Ectodermal cell (in vitro differentiated cells): ENCODE data around the gene CEACAM7.

Experiments
- H3K27ac ChIP-seq: 2 replicates; pipeline ENCODE4 v1.7.0; 2013; ENCODE audit warnings: mild to moderate bottlenecking, low read depth, low read length; ENCODE audit not compliant: insufficient read depth, poor library complexity, severe bottlenecking
- H3K27me3 ChIP-seq: 2 replicates; pipeline ENCODE4 v1.7.0; 2013; ENCODE audit warnings: mild to moderate bottlenecking, low read length; ENCODE audit not compliant: insufficient read depth, control insufficient read depth, poor library complexity, severe bottlenecking
- H3K36me3 ChIP-seq: one replicate; pipeline ENCODE4 v1.7.0; 2013; ENCODE audit warnings: low read length; ENCODE audit not compliant: control insufficient read depth, insufficient read depth
- H3K4me1 ChIP-seq: one replicate; pipeline ENCODE4 v1.7.0; 2013; ENCODE audit warnings: low read length; ENCODE audit not compliant: control insufficient read depth, insufficient read depth
- H3K4me3 ChIP-seq: 2 replicates; pipeline ENCODE4 v1.7.0; 2013; ENCODE audit warnings: low read depth, low read length, control low read depth; ENCODE audit not compliant: insufficient read depth
- H3K9me3 ChIP-seq: 2 replicates; pipeline ENCODE4 v1.7.0; 2013; ENCODE audit warnings: mild to moderate bottlenecking, low read length, moderate library complexity; ENCODE audit not compliant: control insufficient read depth
- WGBS, 2 experiments: methylation state at CpG; one replicate each; pipeline ENCODE4 v1.1.7; 2013; ENCODE audit warnings: missing lambda C conversion rate in 2 of 2; 5-methylcytosine and 5-hydroxymethylcytosine counted together

The CEACAM7 gene

DNA sequence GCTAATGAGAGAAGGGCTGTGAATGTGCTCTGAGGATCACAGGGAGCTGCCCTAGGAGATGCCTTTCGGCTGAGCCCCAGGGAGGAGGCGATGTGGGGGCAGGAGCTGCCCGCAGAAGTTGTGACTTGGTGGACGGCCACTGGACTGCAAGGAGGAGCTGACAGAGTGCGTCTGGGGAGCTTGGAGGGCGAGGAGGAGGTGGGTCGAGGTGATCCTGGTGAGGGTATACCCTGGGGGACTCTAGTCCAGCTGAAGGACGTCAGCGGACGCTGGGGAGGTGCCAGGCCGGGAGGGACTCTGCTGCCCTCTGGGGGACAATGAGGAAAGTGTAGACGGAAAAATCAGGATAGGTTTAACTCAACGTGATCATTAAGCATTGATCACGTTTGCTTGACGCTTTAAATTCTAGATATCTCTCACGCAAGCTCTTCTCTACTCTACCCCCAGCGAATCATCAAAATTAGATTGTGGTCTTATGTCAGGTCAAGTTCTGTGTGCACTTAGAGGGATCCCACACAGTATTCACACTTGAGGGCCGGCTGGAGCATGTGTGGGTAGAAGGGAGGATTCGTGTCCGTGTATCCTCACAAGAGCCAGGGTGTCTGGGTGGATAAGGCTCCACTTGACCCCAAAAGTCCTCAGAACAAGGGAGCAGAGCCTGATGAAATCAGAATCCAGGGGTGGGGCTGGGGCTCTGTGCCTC, 3.3 kb upstream of the CEACAM7 start:
- no peak overlapping the region for H3K4me3 ChIP-seq
- WGBS, 2 experiments = 37 to 39% methylated on average over 20 of the region's 20 CpGs
- H3K9me3 ChIP-seq = no peaks in the 10 kb centered on the region
- H3K27ac ChIP-seq = no peak overlapping the region
- H3K36me3 ChIP-seq = no peaks in the 10 kb centered on the region
- H3K4me1 ChIP-seq = no peaks in the 10 kb centered on the region
- H3K27me3 ChIP-seq = peaks cover 5% of the 10 kb centered on the region

- H3K4me1 ChIP-seq = no peaks in the 10 kb centered on the region
- 81 to 89% methylated on average over 3 of the region's 3 CpGs for WGBS, 2 experiments
- peaks cover 5% of the 10 kb centered on the region for H3K27me3 ChIP-seq
- H3K4me3 ChIP-seq = no peak overlapping the region
- H3K27ac ChIP-seq = no peak overlapping the region
- no peaks in the 10 kb centered on the region for H3K36me3 ChIP-seq
- no peaks in the 10 kb centered on the region for H3K9me3 ChIP-seq
These were observed 2.7 kb upstream of the CEACAM7 start for GRCh38 chr19:41690801-41691065.

DNA sequence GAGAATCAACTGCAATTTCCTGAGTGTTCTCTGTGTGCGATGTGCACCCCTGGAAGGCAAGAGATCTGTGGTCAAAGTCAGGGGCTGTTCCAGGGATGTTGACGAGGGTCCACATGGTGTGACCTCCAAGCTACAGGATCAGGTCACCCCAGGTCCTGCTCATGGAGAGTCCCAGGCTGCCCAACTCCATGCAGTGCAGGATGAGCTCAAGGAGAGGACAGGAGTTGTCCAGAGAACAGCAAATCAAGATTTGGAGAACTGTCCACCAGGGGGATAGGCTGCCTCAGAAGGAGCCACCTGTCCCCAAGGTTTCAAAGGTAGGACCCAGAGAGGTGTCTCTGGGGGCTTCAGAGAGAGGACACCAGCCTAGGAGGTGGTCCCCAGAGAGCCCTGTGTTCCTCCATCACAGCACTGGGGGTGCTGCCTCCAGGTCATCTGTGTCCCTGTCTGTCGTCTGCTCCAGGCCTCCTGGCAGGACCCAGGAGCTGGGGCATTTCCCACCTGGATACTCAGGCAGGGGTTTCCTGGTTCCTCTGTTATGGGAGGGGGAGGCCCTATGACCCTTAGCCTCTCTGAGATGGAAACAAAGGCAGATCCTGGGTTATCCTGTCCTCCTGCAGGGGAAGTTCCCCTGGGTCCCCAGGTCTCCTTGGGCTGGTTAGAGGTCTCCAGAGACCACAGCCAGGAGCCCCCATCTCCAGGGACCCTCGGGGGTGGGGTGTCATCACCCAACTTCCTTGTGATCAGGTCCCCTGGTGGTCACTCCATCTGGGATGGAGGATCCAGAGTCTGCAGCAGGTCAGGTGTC, 2.1 kb upstream of the CEACAM7 start:
- no peaks in the 10 kb centered on the region for H3K9me3 ChIP-seq
- no peaks in the 10 kb centered on the region for H3K36me3 ChIP-seq
- WGBS, 2 experiments = 75 to 78% methylated on average over 4 of the region's 4 CpGs
- H3K27me3 ChIP-seq = peaks cover 5% of the 10 kb centered on the region
- no peaks in the 10 kb centered on the region for H3K4me1 ChIP-seq
- no peak overlapping the region for H3K4me3 ChIP-seq
- no peak overlapping the region for H3K27ac ChIP-seq

DNA sequence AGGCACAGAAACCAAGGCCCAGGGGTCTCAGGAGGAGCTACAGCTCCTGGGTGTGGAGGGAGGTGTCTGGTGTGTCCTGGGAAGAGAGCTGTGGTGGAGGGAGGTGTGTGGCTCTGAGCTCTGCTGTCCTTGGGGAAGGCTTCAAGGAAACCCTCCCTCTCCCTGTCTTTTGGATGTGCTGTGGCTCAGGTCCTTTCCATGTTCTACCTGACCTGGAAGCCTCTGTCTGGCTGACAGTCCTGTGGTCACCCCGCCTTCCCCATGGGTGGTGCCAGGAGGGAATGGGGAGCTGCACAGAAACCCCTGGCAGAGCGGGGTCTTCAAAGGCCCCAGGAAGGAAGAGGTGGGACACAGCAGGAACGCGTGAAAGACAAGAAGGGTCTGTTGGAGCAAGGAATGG, 617 bp upstream of the CEACAM7 start:
- Histone ChIP-seq H3K9me3 (no peaks in the 10 kb centered on the region), H3K4me1 (no peaks in the 10 kb centered on the region), H3K27me3 (peaks cover 5% of the 10 kb centered on the region), H3K4me3 (no peak overlapping the region), H3K36me3 (no peaks in the 10 kb centered on the region), H3K27ac (no peak overlapping the region)
- 77 to 78% methylated on average over 4 of the region's 4 CpGs for WGBS, 2 experiments

DNA sequence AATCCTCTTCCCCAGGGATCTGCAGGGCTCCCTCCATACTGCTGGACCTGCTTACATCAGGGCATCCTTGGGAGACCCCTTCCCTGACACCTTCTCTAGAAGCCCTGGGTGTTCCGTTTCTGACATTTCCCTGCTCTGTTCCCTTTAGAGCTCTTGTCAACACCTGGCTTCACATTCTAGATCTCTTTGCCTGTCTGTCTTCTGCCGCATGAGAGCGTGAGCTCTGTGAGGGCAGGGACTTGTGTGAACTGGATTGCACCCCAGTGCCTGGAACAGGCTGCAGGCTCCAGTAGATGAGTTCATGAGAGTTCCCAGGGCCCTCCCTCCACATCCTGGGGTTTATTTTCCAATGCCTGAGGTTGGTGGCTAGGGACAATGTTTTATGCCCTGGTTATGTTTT, 651 bp downstream of the CEACAM7 start:
- 85 to 89% methylated on average over 3 of the region's 3 CpGs for WGBS, 2 experiments
- peaks cover 5% of the 10 kb centered on the region for H3K27me3 ChIP-seq
- no peak overlapping the region for H3K27ac ChIP-seq
- no peaks in the 10 kb centered on the region for H3K4me1 ChIP-seq
- no peaks in the 10 kb centered on the region for H3K9me3 ChIP-seq
- H3K36me3 ChIP-seq = no peaks in the 10 kb centered on the region
- H3K4me3 ChIP-seq = no peak overlapping the region

DNA sequence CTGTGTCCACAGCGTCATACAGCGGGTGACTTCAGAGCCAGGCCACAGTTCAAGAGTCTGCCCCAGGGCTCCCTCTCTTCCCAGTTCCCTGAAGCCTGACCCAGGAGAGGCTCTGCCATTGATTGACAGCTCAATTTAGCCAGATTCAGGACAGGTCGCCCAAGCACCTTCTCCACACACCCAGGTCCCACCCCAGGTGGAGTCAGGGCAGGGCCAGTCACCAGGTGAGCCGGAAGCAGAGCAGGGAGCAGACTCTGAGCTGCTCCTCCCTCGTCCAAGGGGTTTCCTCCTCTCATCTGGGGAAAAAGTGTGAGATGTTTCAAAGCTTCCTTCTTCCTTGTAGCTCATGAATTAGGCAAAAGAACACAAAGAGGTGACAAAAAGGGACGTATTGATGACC, 5.6 kb downstream of the CEACAM7 start:
- Histone ChIP-seq H3K9me3 (no peaks in the 10 kb centered on the region), H3K27me3 (no peaks in the 10 kb centered on the region), H3K4me3 (no peak overlapping the region), H3K4me1 (no peaks in the 10 kb centered on the region), H3K36me3 (no peaks in the 10 kb centered on the region), H3K27ac (no peak overlapping the region)
- WGBS, 2 experiments = 61 to 63% methylated on average over 6 of the region's 6 CpGs

DNA sequence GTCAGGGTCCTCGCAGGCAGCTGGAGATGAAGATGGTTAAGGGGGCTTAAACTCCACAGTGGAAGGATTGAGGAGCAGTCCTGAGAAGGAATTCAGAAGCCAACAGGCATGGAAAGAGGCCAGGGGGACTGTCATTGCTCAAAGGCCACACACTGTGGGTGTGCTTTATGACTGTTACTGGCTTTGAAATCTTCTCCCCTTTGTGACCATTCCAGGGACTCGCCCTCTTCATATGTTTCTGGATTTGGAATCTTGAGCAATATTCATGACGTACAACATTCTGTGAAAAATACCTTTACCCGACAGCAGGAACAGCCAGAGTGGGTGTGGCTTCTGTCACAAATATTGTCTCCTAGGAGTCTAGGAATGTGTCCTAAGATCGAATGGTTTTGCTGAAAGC, 16.6 kb downstream of the CEACAM7 start:
- Histone ChIP-seq H3K36me3 (no peaks in the 10 kb centered on the region), H3K9me3 (no peaks in the 10 kb centered on the region), H3K4me1 (no peaks in the 10 kb centered on the region), H3K4me3 (no peak overlapping the region), H3K27me3 (no peaks in the 10 kb centered on the region), H3K27ac (no peak overlapping the region)
- 76 to 80% methylated on average over 5 of the region's 5 CpGs for WGBS, 2 experiments

DNA sequence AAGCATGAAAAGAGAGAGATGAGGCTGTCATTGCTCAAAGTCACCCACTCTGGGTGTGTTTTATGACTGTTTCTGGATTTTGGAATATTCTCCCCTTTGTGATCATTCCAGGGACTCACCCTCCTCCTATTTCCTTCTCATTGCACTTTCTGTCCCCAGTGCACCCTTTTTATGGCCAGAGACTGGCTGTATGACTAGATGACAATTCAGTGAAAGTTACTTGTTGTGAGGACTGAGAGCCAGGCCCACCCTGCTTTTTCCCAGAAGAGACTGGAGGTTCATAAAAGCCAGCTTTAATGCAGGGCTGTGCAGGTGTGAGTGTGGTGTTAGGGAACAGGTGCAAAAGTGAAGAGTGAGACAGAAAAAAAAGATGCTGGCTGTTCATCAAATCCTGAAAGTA, 17.3 kb downstream of the CEACAM7 start:
- Histone ChIP-seq H3K4me1 (no peaks in the 10 kb centered on the region), H3K9me3 (no peaks in the 10 kb centered on the region), H3K4me3 (no peak overlapping the region), H3K36me3 (no peaks in the 10 kb centered on the region), H3K27ac (no peak overlapping the region), H3K27me3 (no peaks in the 10 kb centered on the region)

- WGBS, 2 experiments = 79 to 82% methylated on average over 1 of the region's 1 CpG
These were observed 19.8 kb downstream of the CEACAM7 start for GRCh38 chr19:41668315-41668714.

DNA sequence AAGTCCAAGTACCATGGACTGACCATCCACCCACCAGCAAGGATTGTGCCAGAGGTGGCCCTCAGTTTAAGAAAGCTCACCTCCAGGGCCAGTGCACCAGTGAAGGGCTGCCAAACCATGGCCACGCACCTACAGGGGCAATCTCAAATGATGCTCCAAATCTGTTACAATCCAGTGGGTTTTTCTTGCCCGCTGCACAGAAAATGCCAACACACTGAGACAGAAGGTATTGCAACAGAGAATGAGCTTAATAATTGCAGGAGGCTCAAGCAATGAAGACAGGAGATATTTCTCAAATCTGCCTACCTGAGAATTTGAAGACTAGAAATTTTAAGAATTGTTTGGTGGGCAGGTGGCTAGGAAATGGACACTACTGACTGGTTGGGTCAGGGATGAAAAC, 22.0 kb downstream of the CEACAM7 start:
- no peaks in the 10 kb centered on the region for H3K27me3 ChIP-seq
- H3K27ac ChIP-seq = no peak overlapping the region
- H3K9me3 ChIP-seq = peaks cover 3% of the 10 kb centered on the region
- no peaks in the 10 kb centered on the region for H3K4me1 ChIP-seq
- 64 to 71% methylated on average over 2 of the region's 2 CpGs for WGBS, 2 experiments
- no peak overlapping the region for H3K4me3 ChIP-seq
- H3K36me3 ChIP-seq = no peaks in the 10 kb centered on the region

More at GRCh38 chr19:41668315-41668714, 19.8 kb downstream of the CEACAM7 start:
- H3K27ac ChIP-seq = no peak overlapping the region
- no peak overlapping the region for H3K4me3 ChIP-seq
- H3K4me1 ChIP-seq = no peaks in the 10 kb centered on the region
- H3K27me3 ChIP-seq = no peaks in the 10 kb centered on the region
- no peaks in the 10 kb centered on the region for H3K36me3 ChIP-seq
- peaks cover 3% of the 10 kb centered on the region for H3K9me3 ChIP-seq
